Trophoblast cell (in vitro differentiated cells and primary cell): ENCODE data around the gene ZDHHC8.

Source experiments
- DNase-seq, 2 donors: peaks; one replicate each; pipeline ENCODE4 v3.0.0-alpha.2; 2016
- H2AFZ ChIP-seq: 2 replicates; pipeline ENCODE4 v1.6.1; 2013; ENCODE audit warnings: low read length, moderate library complexity, mild to moderate bottlenecking; ENCODE audit not compliant: insufficient read depth, poor library complexity
- H2AK5ac ChIP-seq: 2 replicates; pipeline ENCODE4 v1.6.1; 2013; ENCODE audit warnings: mild to moderate bottlenecking, low read length
- H2BK120ac ChIP-seq: 2 replicates; pipeline ENCODE4 v1.6.1; 2013; ENCODE audit warnings: low read length, mild to moderate bottlenecking, moderate library complexity; ENCODE audit not compliant: insufficient read depth, poor library complexity
- H2BK12ac ChIP-seq: 2 replicates; pipeline ENCODE4 v1.6.1; 2013; ENCODE audit warnings: mild to moderate bottlenecking, low read length, moderate library complexity
- H2BK5ac ChIP-seq: 2 replicates; pipeline ENCODE4 v1.6.1; 2013; ENCODE audit warnings: low read length, low read depth, moderate library complexity, mild to moderate bottlenecking; ENCODE audit not compliant: poor library complexity
- H3K14ac ChIP-seq: 2 replicates; pipeline ENCODE4 v1.6.1; 2013; ENCODE audit warnings: mild to moderate bottlenecking, low read length
- H3K18ac ChIP-seq: 2 replicates; pipeline ENCODE4 v1.6.1; 2013; ENCODE audit warnings: mild to moderate bottlenecking, low read length
- H3K23ac ChIP-seq: 2 replicates; pipeline ENCODE4 v1.6.1; 2013; ENCODE audit warnings: low read length
- H3K27ac ChIP-seq: 2 replicates; pipeline ENCODE4 v1.5.1; 2013; ENCODE audit warnings: low read depth, mild to moderate bottlenecking, inconsistent platforms, low read length, moderate library complexity
- H3K27me3 ChIP-seq: 2 replicates; pipeline ENCODE4 v1.6.1; 2013; ENCODE audit warnings: inconsistent platforms, mild to moderate bottlenecking, low read length, moderate library complexity; ENCODE audit not compliant: insufficient read depth
- H3K36me3 ChIP-seq, 2 experiments: 1 replicate in 1 of 2; 2 replicates in 1 of 2; pipeline ENCODE4 v1.6.1; 2013; ENCODE audit warnings: low read length in 2 of 2, mild to moderate bottlenecking in 2 of 2, moderate library complexity in 1 of 2; ENCODE audit not compliant: insufficient read depth in 2 of 2, control insufficient read depth in 1 of 2
- H3K4ac ChIP-seq: 2 replicates; pipeline ENCODE4 v1.6.1; 2013; ENCODE audit warnings: low read depth, mild to moderate bottlenecking, low read length, moderate library complexity
- H3K4me1 ChIP-seq, 2 experiments: 1 replicate in 1 of 2; 2 replicates in 1 of 2; pipeline ENCODE4 v1.6.1; 2013; ENCODE audit warnings: low read length in 2 of 2, mild to moderate bottlenecking in 2 of 2, moderate library complexity in 1 of 2; ENCODE audit not compliant: insufficient read depth in 2 of 2, control insufficient read depth in 1 of 2
- H3K4me2 ChIP-seq: 2 replicates; pipeline ENCODE4 v1.6.1; 2013; ENCODE audit warnings: inconsistent platforms, mild to moderate bottlenecking, low read length, moderate library complexity
- H3K4me3 ChIP-seq: 2 replicates; pipeline ENCODE4 v1.5.1; 2013; ENCODE audit warnings: mild to moderate bottlenecking, low read depth, low read length, inconsistent platforms
- H3K79me1 ChIP-seq: one replicate; pipeline ENCODE4 v1.6.1; 2013; ENCODE audit warnings: low read length
- H3K79me2 ChIP-seq: 2 replicates; pipeline ENCODE4 v1.6.1; 2013; ENCODE audit warnings: low read length, mild to moderate bottlenecking; ENCODE audit not compliant: control insufficient read depth, insufficient read depth, poor library complexity
- H3K9ac ChIP-seq: 2 replicates; pipeline ENCODE4 v1.6.1; 2013; ENCODE audit warnings: mild to moderate bottlenecking, low read length
- H3K9me3 ChIP-seq: 2 replicates; pipeline ENCODE4 v1.6.1; 2013; ENCODE audit warnings: low read depth, mild to moderate bottlenecking, control low read depth, inconsistent platforms, low read length; ENCODE audit not compliant: insufficient read depth
- H4K12ac ChIP-seq: 2 replicates; pipeline ENCODE4 v1.6.1; 2013; ENCODE audit warnings: low read depth, mild to moderate bottlenecking, low read length, moderate library complexity
- H4K8ac ChIP-seq: 2 replicates; pipeline ENCODE4 v1.6.1; 2013; ENCODE audit warnings: low read depth, mild to moderate bottlenecking, low read length, moderate library complexity
- H4K91ac ChIP-seq: one replicate; pipeline ENCODE4 v1.6.1; 2013; ENCODE audit warnings: low read depth, mild to moderate bottlenecking, low read length, moderate library complexity
- WGBS: extraction: QIAGEN DNeasy Blood & Tissue Kit; methylation state at CpG from one replicate; pipeline ENCODE4 v1.1.7; 2013; ENCODE audit warnings: missing lambda C conversion rate; ENCODE audit not compliant: insufficient read length, insufficient coverage; ENCODE audit errors: extremely low coverage; 5-methylcytosine and 5-hydroxymethylcytosine counted together

ZDHHC8 gene

DNA sequence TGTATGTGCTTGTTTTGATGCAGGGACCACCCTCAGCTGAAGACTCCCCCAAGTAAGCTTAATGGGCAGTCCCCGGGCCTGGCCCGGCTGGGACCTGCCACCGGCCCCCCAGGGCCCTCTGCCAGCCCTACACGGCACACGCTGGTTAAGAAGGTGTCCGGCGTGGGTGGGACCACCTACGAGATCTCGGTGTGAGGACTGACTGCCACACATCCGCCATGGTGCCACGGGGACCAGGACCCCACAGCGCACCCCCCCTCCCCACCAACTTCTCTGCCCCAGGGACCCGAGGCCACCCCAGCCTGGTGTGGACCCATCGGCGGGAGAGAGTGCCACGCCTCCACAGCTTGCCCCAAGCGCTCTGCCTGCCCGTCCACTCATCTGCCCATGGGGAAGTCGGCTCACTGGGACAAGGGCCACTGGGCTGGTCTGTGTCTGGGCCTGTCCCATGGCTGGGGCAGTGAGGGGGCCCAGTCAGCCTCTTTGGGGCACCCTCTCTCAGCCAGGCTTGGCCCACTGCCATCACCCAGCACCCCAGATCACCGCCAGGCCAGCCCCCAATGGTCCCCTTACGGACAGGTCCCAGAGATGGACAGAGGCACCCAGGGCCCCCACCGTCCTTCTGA lies 13.7 kb downstream of the ZDHHC8 start:
- Histone ChIP-seq H3K4me1 (peaks cover 13 to 15% of the 10 kb centered on the region in 2 experiments), H2BK120ac (peak overlapping the region; percentile 27), H3K23ac (no peak overlapping the region), H3K79me1 (peaks cover 7% of the 10 kb centered on the region), H4K91ac (no peak overlapping the region), H3K4ac (no peak overlapping the region), H3K9me3 (no peaks in the 10 kb centered on the region), H2BK12ac (no peak overlapping the region), H3K4me2 (no peak overlapping the region), H2AK5ac (no peak overlapping the region), H4K12ac (no peak overlapping the region), H3K9ac (no peak overlapping the region), H3K36me3 (peaks cover 15 to 21% of the 10 kb centered on the region in 2 experiments), H3K14ac (no peak overlapping the region), H3K79me2 (no peaks in the 10 kb centered on the region), H3K27me3 (no peaks in the 10 kb centered on the region), H3K4me3 (no peak overlapping the region), H3K27ac (no peak overlapping the region), H2AFZ (no peak overlapping the region), H4K8ac (no peak overlapping the region), H3K18ac (peak overlapping the region; percentile 15), H2BK5ac (no peak overlapping the region)
- WGBS = no CpG with 5 or more reads among the region's 22 CpGs
- DNase-seq = no peak

GRCh38 chr22:20145832-20146223 lies 14.2 kb downstream of the ZDHHC8 start:
- DNase-seq = no peak
- Histone ChIP-seq H2AK5ac (no peak overlapping the region), H4K12ac (no peak overlapping the region), H2AFZ (no peak overlapping the region), H2BK5ac (no peak overlapping the region), H3K9me3 (no peaks in the 10 kb centered on the region), H3K4me1 (peaks cover 13 to 15% of the 10 kb centered on the region in 2 experiments), H4K8ac (no peak overlapping the region), H3K18ac (peak overlapping the region; percentile 15), H3K4ac (no peak overlapping the region), H3K27ac (no peak overlapping the region), H4K91ac (no peak overlapping the region), H3K4me2 (no peak overlapping the region), H3K79me1 (peaks cover 7% of the 10 kb centered on the region), H3K79me2 (no peaks in the 10 kb centered on the region), H3K27me3 (no peaks in the 10 kb centered on the region), H3K9ac (no peak overlapping the region), H3K36me3 (peaks cover 15 to 21% of the 10 kb centered on the region in 2 experiments), H3K4me3 (no peak overlapping the region), H2BK12ac (no peak overlapping the region), H3K23ac (no peak overlapping the region), H2BK120ac (peak overlapping the region; percentile 27), H3K14ac (no peak overlapping the region)
- WGBS = no CpG with 5 or more reads among the region's 21 CpGs

GRCh38 chr22:20146777-20147176 lies 15.2 kb downstream of the ZDHHC8 start:
- Histone ChIP-seq H4K91ac (no peak overlapping the region), H3K9ac (no peak overlapping the region), H3K18ac (no peak overlapping the region), H3K4me1 (peaks cover 7% of the 10 kb centered on the region in 2 experiments), H4K8ac (no peak overlapping the region), H2AK5ac (no peak overlapping the region), H3K4me2 (no peak overlapping the region), H2BK12ac (no peak overlapping the region), H3K27me3 (no peaks in the 10 kb centered on the region), H3K79me1 (peaks cover 7% of the 10 kb centered on the region), H3K14ac (no peak overlapping the region), H4K12ac (no peak overlapping the region), H3K27ac (no peak overlapping the region), H3K4ac (no peak overlapping the region), H3K4me3 (no peak overlapping the region), H2BK5ac (no peak overlapping the region), H2BK120ac (no peak overlapping the region), H3K36me3 (peaks cover 15 to 21% of the 10 kb centered on the region in 2 experiments), H2AFZ (no peak overlapping the region), H3K23ac (no peak overlapping the region), H3K9me3 (no peaks in the 10 kb centered on the region), H3K79me2 (no peaks in the 10 kb centered on the region)
- no CpG with 5 or more reads among the region's 22 CpGs for whole genome bisulfite sequencing
- DNase-seq = no peak

DNA sequence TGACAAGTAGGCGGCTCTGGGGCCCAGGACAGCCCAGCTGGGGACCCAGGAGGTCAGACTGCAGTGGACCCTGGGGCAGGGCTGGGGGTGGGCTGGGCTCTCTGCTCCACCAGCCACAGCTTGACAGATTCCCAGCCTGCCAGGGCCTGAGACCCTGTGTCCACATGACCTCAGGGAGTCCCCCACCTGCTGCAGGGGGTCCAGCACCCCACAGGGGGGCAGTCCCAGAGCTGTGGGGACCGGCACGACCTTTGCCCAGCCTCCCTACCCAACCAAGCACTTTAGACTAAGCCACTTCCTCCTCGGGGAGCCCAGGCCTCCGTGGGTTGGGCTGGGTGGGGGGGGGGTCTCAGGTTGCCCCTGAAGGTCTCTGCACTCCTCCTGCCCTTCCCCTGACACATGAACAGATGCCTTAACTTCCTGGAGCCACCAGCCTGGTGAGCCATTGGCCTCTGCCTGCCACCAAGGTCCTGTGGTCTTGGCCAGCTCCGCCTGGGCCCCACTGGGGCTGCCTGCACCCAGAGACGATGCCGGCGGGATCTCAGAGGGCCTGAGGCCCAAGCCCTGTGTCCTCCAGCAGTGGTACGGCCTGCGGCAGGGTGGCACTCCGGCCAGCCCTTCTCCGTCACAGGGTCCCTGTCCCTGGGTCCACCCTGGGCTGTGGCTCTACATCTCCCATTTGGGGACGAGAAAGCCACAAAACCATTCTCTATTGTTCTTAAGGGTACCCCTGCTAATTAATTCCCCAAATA lies 15.8 kb downstream of the ZDHHC8 start:
- Histone ChIP-seq H3K79me2 (no peaks in the 10 kb centered on the region), H3K4me1 (peaks cover under 1 to 1% of the 10 kb centered on the region in 2 experiments), H3K4me3 (no peak overlapping the region)

More for the DNA sequence above, 15.8 kb downstream of the ZDHHC8 start:
- H4K91ac ChIP-seq = no peak overlapping the region
- H2AFZ ChIP-seq = no peak overlapping the region
- H3K9me3 ChIP-seq = no peaks in the 10 kb centered on the region
- H2BK5ac ChIP-seq = no peak overlapping the region
- H2BK120ac ChIP-seq = no peak overlapping the region
- no peak overlapping the region for H3K23ac ChIP-seq
- peaks cover 15 to 17% of the 10 kb centered on the region in 2 experiments for H3K36me3 ChIP-seq
- H3K27me3 ChIP-seq = no peaks in the 10 kb centered on the region
- no CpG with 5 or more reads among the region's 14 CpGs for WGBS
- H3K79me1 ChIP-seq = peaks cover under 1% of the 10 kb centered on the region
- no peak overlapping the region for H3K4me2 ChIP-seq
- no peak overlapping the region for H3K14ac ChIP-seq
- H4K8ac ChIP-seq = no peak overlapping the region
- H3K18ac ChIP-seq = no peak overlapping the region
- no peak overlapping the region for H4K12ac ChIP-seq
- H3K9ac ChIP-seq = no peak overlapping the region
- H3K27ac ChIP-seq = no peak overlapping the region
- no peak overlapping the region for H3K4ac ChIP-seq
- no peak for DNase-seq
- no peak overlapping the region for H2BK12ac ChIP-seq
- no peak overlapping the region for H2AK5ac ChIP-seq
